HEK293 (cell line): ENCODE data around the gene CTDSP2.

Source experiments
- CTCF ChIA-PET: fragments of 350-600 bp; formaldehyde crosslinking; extraction: SDS; loops from one replicate; lab custom pipeline; 2021; ENCODE audit warnings: antibody characterized with exemption; lab: Yijun Ruan, JAX
- POLR2A ChIA-PET: fragments of 300-600 bp; formaldehyde crosslinking; extraction: SDS; loops from one replicate; lab custom pipeline; 2020; ENCODE audit warnings: antibody characterized with exemption, inconsistent platforms; lab: Yijun Ruan, JAX
- H3K27ac ChIP-seq: fragments of 200-500 bp; sonication (Bioruptor generic); 2 replicates; pipeline ENCODE4 v1.5.1; 2014; ENCODE audit warnings: low read depth, low read length, control low read depth, inconsistent platforms; ENCODE audit errors: extremely low read depth
- H3K36me3 ChIP-seq, 2 experiments: fragments of 200-500 bp in 1 of 2; sonication (Bioruptor generic) in 1 of 2; 1 replicate in 1 of 2; 2 replicates in 1 of 2; pipeline ENCODE4 v1.5.1; 2014 to 2017; ENCODE audit warnings: inconsistent platforms in 2 of 2, low read length in 2 of 2; ENCODE audit not compliant: control insufficient read depth in 2 of 2, insufficient read depth in 1 of 2
- H3K4me1 ChIP-seq: fragments of 200-500 bp; sonication (Bioruptor generic); 2 replicates; pipeline ENCODE4 v1.5.1; 2014; ENCODE audit warnings: mild to moderate bottlenecking, low read length, inconsistent platforms; ENCODE audit not compliant: control insufficient read depth, insufficient read depth
- H3K4me3 ChIP-seq: 2 replicates; pipeline ENCODE4 v1.5.1; 2011; ENCODE audit warnings: low read depth, mild to moderate bottlenecking, control low read depth, low read length, moderate library complexity
- H3K9me3 ChIP-seq: fragments of 200-500 bp; sonication (Bioruptor generic); 2 replicates; pipeline ENCODE4 v1.5.1; 2014; ENCODE audit warnings: low read depth, low read length, inconsistent platforms; ENCODE audit not compliant: control insufficient read depth, insufficient read depth
- EGR2 ChIP-seq: fragments of 450-650 bp; formaldehyde crosslinking; IDR thresholded peaks from 2 replicates; pipeline ENCODE4 v1.5.1; 2016; ENCODE audit warnings: low read depth, missing biosample characterization, missing genetic modification characterization
- INSM2 ChIP-seq: fragments of 450-650 bp; formaldehyde crosslinking; IDR thresholded peaks from 2 replicates; pipeline ENCODE4 v1.5.1; 2016; ENCODE audit warnings: missing biosample characterization, missing genetic modification characterization
- OVOL3 ChIP-seq: fragments of 450-650 bp; formaldehyde crosslinking; IDR thresholded peaks from 2 replicates; pipeline ENCODE4 v1.5.1; 2016; ENCODE audit warnings: missing biosample characterization, missing genetic modification characterization
- PATZ1 ChIP-seq: fragments of 450-650 bp; formaldehyde crosslinking; IDR thresholded peaks from 2 replicates; pipeline ENCODE4 v1.5.1; 2016; ENCODE audit warnings: missing biosample characterization, missing genetic modification characterization
- PRDM4 ChIP-seq: fragments of 450-650 bp; formaldehyde crosslinking; IDR thresholded peaks from 2 replicates; pipeline ENCODE4 v1.5.1; 2017; ENCODE audit warnings: missing biosample characterization, missing genetic modification characterization
- REPIN1 ChIP-seq: fragments of 450-650 bp; formaldehyde crosslinking; IDR thresholded peaks from 2 replicates; pipeline ENCODE4 v1.5.1; 2017; ENCODE audit warnings: missing biosample characterization, missing genetic modification characterization, low read depth
- SP2 ChIP-seq: fragments of 450-650 bp; formaldehyde crosslinking; IDR thresholded peaks from 2 replicates; pipeline ENCODE4 v1.5.1; 2016; ENCODE audit warnings: missing biosample characterization, missing genetic modification characterization
- ZFP3 ChIP-seq: fragments of 450-650 bp; formaldehyde crosslinking; IDR thresholded peaks from 2 replicates; pipeline ENCODE4 v1.5.1; 2016; ENCODE audit warnings: low read depth, missing biosample characterization, missing genetic modification characterization
- ZNF16 ChIP-seq: fragments of 450-650 bp; formaldehyde crosslinking; IDR thresholded peaks from 2 replicates; pipeline ENCODE4 v1.5.1; 2016; ENCODE audit warnings: low read depth, missing biosample characterization, missing genetic modification characterization
- ZNF221 ChIP-seq: fragments of 450-650 bp; formaldehyde crosslinking; IDR thresholded peaks from 2 replicates; pipeline ENCODE4 v1.5.1; 2017; ENCODE audit warnings: missing biosample characterization, missing genetic modification characterization, borderline replicate concordance
- ZNF473 ChIP-seq: fragments of 450-650 bp; formaldehyde crosslinking; IDR thresholded peaks from 2 replicates; pipeline ENCODE4 v1.5.1; 2017; ENCODE audit warnings: missing biosample characterization, missing genetic modification characterization
- ZNF585B ChIP-seq: fragments of 450-650 bp; formaldehyde crosslinking; IDR thresholded peaks from 2 replicates; pipeline ENCODE4 v1.5.1; 2016; ENCODE audit warnings: missing biosample characterization, missing genetic modification characterization
- ZNF600 ChIP-seq: fragments of 450-650 bp; formaldehyde crosslinking; IDR thresholded peaks from 2 replicates; pipeline ENCODE4 v1.5.1; 2016; ENCODE audit warnings: missing biosample characterization, missing genetic modification characterization
- ZNF777 ChIP-seq: fragments of 450-650 bp; formaldehyde crosslinking; IDR thresholded peaks from 2 replicates; pipeline ENCODE4 v1.5.1; 2017; ENCODE audit warnings: missing biosample characterization, missing genetic modification characterization, borderline replicate concordance
- ZXDB ChIP-seq: fragments of 450-650 bp; formaldehyde crosslinking; IDR thresholded peaks from 2 replicates; pipeline ENCODE4 v1.5.1; 2016; ENCODE audit warnings: missing biosample characterization, missing genetic modification characterization
- TF ChIP-seq, protein P1 (sequence below): fragments of 450-650 bp; formaldehyde crosslinking; IDR thresholded peaks from 2 replicates; pipeline ENCODE4 v1.5.0; 2017; ENCODE audit warnings: missing biosample characterization, missing genetic modification characterization, borderline replicate concordance
- TF ChIP-seq, protein P2 (sequence below): fragments of 450-650 bp; formaldehyde crosslinking; IDR thresholded peaks from 2 replicates; pipeline ENCODE4; 2016; ENCODE audit warnings: missing biosample characterization, missing genetic modification characterization
- TF ChIP-seq, protein P3 (sequence below): fragments of 450-650 bp; formaldehyde crosslinking; IDR thresholded peaks from 2 replicates; pipeline ENCODE4 v1.5.1; 2016; ENCODE audit warnings: missing biosample characterization, missing genetic modification characterization

Gene CTDSP2

DNA sequence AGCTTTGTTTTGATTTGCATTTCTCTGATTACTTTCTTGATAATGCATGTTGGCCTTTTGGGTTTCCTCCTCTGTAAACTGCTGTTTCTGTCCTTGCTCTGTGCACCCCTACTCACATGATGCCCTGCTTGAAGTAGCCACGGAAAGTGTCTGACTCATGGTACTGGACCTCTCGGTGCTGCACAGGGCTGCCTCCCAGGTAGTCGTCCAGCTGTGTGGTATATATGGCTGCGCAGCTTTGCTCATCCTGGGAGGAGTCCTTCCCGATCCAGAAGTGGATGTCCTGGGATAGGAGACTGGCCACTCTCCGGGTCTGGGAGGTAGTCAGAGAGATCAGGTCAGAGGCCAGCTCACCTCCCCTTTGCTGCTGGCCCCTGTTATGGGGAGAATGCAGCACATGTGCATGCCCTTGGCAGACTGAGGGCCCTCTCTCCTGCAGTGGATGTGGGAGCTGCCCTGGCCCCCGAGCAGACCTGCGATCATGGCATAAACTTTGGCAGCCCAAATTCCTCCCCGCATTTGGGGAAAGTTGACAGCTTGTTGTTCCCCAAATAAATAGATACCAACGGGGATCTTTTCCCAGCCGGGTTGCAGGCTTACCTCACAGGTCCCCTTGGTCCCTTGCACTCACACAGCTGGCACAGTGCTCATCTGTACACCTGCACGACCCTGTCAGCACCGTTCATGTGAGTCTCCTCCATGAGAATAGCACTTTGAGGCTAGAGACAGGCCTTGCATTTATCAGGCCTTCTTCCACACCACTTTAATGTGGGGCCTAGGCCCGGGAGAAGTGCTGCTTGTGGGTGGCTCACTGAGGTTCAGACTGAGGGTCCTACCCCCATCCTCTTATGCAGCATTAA lies 33.2 kb downstream of the CTDSP2 start:
- Histone ChIP-seq H3K4me3 (no peak overlapping the region), H3K27ac (no peak overlapping the region), H3K4me1 (no peaks in the 10 kb centered on the region), H3K9me3 (no peaks in the 10 kb centered on the region)
- TF ChIP-seq EGR2 (tag by site-specific recombination) (no peak), ZFP3 (tag by site-specific recombination) (no peak), PRDM4 (tag by site-specific recombination) (no peak), ZNF777 (tag by site-specific recombination) (no peak), ZNF16 (tag by site-specific recombination) (no peak), ZNF221 (no peak), SP2 (no peak), OVOL3 (tag by site-specific recombination) (no peak), ZXDB (tag by site-specific recombination) (no peak), ZNF585B (no peak), PATZ1 (tag by site-specific recombination) (no peak), INSM2 (no peak), REPIN1 (tag by site-specific recombination) (no peak), ZNF473 (no peak), ZNF600 (tag by site-specific recombination) (no peak)
- TF ChIP-seq, protein P1, sequence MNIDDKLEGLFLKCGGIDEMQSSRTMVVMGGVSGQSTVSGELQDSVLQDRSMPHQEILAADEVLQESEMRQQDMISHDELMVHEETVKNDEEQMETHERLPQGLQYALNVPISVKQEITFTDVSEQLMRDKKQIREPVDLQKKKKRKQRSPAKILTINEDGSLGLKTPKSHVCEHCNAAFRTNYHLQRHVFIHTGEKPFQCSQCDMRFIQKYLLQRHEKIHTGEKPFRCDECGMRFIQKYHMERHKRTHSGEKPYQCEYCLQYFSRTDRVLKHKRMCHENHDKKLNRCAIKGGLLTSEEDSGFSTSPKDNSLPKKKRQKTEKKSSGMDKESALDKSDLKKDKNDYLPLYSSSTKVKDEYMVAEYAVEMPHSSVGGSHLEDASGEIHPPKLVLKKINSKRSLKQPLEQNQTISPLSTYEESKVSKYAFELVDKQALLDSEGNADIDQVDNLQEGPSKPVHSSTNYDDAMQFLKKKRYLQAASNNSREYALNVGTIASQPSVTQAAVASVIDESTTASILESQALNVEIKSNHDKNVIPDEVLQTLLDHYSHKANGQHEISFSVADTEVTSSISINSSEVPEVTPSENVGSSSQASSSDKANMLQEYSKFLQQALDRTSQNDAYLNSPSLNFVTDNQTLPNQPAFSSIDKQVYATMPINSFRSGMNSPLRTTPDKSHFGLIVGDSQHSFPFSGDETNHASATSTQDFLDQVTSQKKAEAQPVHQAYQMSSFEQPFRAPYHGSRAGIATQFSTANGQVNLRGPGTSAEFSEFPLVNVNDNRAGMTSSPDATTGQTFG = no peak
- TF ChIP-seq, protein P2, sequence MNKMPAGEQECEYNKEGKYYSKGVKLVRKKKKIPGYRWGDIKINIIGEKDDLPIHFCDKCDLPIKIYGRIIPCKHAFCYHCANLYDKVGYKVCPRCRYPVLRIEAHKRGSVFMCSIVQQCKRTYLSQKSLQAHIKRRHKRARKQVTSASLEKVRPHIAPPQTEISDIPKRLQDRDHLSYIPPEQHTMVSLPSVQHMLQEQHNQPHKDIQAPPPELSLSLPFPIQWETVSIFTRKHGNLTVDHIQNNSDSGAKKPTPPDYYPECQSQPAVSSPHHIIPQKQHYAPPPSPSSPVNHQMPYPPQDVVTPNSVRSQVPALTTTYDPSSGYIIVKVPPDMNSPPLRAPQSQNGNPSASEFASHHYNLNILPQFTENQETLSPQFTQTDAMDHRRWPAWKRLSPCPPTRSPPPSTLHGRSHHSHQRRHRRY (tag by site-specific recombination) = no peak
- TF ChIP-seq, protein P3, sequence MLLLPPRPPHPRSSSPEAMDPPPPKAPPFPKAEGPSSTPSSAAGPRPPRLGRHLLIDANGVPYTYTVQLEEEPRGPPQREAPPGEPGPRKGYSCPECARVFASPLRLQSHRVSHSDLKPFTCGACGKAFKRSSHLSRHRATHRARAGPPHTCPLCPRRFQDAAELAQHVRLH (tag by site-specific recombination) = no peak
- TF ChIP-seq, all 188 proteins: peak for 0
- CTCF ChIA-PET = interaction anchor here (0.6 to 2.2 kb wide), 7 partner anchors 10 to 91 kb away, joined by 3 to 14 read pairs (median 4); no protein-coding TSS in a partner anchor
- POLR2A ChIA-PET = no interaction called here
- peaks cover 0 to 29% of the 10 kb centered on the region in 2 experiments; a peak in 2 of 3 replicates for H3K36me3 ChIP-seq
